GM10248 (cell line): ENCODE data around the gene TTPAL.

Experiments
- CTCF ChIA-PET: fragments of 300-600 bp; sonication (Branson Sonifier 250); formaldehyde crosslinking; extraction: SDS; loops from one replicate; lab custom pipeline; 2021; ENCODE audit warnings: antibody characterized with exemption; lab: Yijun Ruan, JAX
- POLR2A ChIA-PET: fragments of 350-650 bp; sonication (Branson Sonifier 250); formaldehyde crosslinking; extraction: SDS; loops from one replicate; lab custom pipeline; 2020; ENCODE audit warnings: antibody characterized with exemption; lab: Yijun Ruan, JAX
- DNase-seq: peaks from one replicate; pipeline ENCODE4 v3.0.0; 2012; ENCODE audit errors: extremely low spot score
- TF ChIP-seq, protein P1 (sequence below): IDR thresholded peaks from 2 replicates; pipeline ENCODE4 v1.5.1; 2012; ENCODE audit warnings: mild to moderate bottlenecking, low read depth; ENCODE audit errors: extremely low read depth, missing control alignments, control extremely low read depth

Gene TTPAL

DNA sequence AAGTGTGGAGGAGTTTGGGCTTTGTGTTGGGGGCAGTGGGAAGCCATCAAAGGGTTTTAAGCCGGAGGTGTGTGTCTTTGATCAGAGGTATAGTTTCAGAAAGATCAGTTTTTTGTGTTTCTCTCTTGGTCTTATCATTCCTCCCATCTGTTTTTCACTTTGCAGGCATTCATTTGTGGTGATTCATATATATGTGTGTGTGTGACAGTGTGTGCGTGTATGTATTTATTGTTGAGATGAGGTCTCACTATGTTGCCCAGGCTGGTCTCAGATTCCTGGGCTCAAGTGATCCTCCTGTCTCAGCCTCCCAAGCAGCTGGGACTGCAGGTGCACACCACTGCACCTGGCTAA, 57.3 kb downstream of the TTPAL start:
- ChIA-PET POLR2A (no interaction called here), CTCF (interaction anchor here (1.3 kb wide), 1 partner anchor 10 kb away, joined by 4 read pairs; no protein-coding TSS in a partner anchor)
- DNase-seq = no peak
- TF ChIP-seq, protein P1, sequence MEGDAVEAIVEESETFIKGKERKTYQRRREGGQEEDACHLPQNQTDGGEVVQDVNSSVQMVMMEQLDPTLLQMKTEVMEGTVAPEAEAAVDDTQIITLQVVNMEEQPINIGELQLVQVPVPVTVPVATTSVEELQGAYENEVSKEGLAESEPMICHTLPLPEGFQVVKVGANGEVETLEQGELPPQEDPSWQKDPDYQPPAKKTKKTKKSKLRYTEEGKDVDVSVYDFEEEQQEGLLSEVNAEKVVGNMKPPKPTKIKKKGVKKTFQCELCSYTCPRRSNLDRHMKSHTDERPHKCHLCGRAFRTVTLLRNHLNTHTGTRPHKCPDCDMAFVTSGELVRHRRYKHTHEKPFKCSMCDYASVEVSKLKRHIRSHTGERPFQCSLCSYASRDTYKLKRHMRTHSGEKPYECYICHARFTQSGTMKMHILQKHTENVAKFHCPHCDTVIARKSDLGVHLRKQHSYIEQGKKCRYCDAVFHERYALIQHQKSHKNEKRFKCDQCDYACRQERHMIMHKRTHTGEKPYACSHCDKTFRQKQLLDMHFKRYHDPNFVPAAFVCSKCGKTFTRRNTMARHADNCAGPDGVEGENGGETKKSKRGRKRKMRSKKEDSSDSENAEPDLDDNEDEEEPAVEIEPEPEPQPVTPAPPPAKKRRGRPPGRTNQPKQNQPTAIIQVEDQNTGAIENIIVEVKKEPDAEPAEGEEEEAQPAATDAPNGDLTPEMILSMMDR = no peak

DNA sequence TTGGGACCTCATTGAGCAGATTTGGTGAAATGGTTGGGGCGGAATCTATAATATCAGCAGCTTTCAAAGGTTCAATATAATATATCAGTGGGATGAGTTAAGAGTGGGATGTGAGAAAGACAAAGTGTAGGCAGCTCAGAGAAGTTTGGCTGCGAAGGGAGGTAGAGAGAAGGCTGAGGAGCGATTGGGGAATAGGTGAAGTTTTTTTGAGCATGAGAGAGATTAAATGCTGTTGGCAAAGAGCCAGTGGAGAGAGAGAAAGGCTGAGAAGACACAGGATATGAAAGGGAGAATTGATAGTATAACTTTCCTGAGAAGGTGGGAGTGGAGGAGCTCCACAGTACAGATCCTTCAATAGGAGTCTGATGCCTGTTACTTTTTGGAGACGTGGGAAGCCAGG, 58.3 kb downstream of the TTPAL start:
- CTCF ChIA-PET = interaction anchor here (0.9 to 1.3 kb wide), 3 partner anchors 11 to 149 kb away, joined by 3 to 4 read pairs (median 3); partner anchors contain the start of gene TTPAL

DNA sequence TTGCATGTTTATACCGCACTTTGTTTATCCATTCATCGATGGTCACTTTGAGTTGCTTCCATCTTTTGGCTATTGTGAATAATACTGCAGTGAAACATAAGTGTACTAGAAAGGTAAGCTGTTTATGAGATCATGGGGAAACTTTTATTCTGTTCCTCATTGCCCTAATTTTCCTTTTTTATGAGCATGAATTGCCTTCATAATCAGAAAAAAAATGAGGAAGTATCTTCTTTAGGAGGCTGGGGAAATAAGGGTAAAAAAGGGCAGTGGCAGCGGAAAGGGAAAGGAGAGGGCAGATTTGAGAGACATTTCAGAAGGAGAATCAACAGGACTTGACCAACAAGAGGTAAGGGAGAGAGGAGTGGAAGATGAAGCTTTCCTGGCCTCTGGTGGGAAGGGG, 60.5 kb downstream of the TTPAL start:
- TF ChIP-seq, protein P1 = no peak
- CTCF ChIA-PET = interaction anchor here (1.5 kb wide), 1 partner anchor 17 kb away, joined by 3 read pairs; no protein-coding TSS in a partner anchor
- POLR2A ChIA-PET = no interaction called here
- DNase-seq = no peak

More for the DNA sequence above, 58.3 kb downstream of the TTPAL start:
- TF ChIP-seq, protein P1 = no peak
- DNase-seq = no peak
- POLR2A ChIA-PET = no interaction called here

DNA sequence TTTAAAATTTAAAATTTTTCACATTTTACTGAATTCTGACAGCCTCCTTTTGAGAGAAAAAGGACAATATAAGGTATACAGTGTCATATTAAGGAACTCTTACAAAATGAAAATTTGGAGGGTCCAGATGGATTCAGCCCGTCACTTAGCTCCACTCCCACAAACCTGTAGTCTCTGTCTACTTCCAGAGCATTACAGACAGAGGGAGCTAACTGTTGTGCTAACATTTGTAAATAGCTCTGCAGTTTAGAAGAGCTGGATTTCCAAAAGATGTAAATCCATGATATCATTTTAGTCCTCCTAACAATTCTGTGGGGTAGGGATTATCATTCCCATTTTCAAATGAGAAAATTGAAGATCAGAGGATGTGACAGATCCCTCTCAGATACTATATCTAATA, 62.3 kb downstream of the TTPAL start:
- ChIA-PET CTCF (interaction anchor here (1.4 kb wide), 3 partner anchors 12 to 35 kb away, joined by 3 to 6 read pairs (median 5); no protein-coding TSS in a partner anchor), POLR2A (interaction anchor here (0.6 kb wide), 1 partner anchor 107 kb away, joined by 3 read pairs; no protein-coding TSS in a partner anchor)
- DNase-seq = no peak
- TF ChIP-seq, protein P1 = no peak

DNA sequence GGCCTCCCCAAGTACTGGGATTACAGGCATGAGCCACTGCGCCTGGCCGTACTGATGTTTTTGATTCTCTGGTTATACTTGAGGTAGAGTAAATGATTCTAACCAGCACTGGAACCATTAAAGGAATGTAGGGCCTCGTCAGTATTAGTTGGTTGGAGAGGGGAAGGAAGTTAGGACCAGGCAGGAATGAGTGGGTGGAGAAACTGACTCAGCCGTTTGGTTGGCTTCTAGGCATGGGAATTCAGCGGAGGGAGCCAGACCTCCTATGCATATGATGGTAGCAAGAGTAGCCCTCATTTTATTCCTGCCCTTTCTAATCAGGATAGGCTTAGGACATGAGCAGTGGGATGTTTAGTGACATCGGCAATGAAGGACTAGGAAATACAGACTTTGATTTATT, 65.2 kb downstream of the TTPAL start:
- ChIA-PET CTCF (no interaction called here), POLR2A (no interaction called here)
- DNase-seq = no peak
- TF ChIP-seq, protein P1 = no peak

DNA sequence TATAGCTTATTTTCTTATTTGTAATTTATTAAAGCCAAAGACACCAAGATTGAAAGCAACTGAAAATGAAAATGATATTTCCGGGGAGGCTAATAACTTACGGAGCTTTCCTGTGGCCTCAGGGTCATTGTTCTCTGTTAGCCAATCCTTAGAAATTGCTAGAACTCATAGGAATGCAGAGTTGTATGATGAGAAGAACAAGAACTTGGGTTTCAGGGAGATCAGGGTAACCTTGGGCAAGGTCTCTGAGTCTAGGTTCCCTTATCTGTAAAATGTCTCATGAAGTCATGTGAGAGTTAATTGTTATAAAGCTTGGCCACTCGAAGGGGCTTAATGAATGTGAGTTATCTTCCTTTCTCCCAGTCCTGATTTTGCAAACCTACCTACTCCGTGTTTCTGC, 66.3 kb downstream of the TTPAL start:
- ChIA-PET POLR2A (no interaction called here), CTCF (interaction anchor here (1.0 to 2.6 kb wide), 3 partner anchors 8 to 19 kb away, joined by 3 to 9 read pairs (median 4); no protein-coding TSS in a partner anchor)
- TF ChIP-seq, protein P1 = no peak

DNA sequence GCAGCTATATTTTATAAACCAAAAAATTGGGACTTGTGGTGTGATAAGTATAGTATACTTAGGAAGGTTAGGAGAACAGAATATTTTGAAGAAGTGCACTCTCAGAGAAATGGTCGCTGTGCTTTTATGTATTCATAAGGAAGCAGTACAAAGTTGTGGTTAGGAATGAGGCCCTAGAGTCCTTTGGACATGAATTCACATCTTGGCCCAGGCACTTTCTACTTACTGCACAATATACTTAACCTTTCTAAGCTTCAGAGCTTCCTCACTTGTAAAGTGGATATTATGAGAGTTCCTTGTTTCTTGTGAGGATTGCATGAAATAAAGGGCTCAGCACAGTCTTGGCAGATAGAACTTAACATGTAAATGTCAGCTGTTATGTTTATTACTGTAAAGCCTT, 67.2 kb downstream of the TTPAL start:
- TF ChIP-seq, protein P1 = no peak
- no peak for DNase-seq
- ChIA-PET CTCF (interaction anchor here (0.9 to 2.6 kb wide), 3 partner anchors 11 to 20 kb away, joined by 4 to 9 read pairs (median 5); no protein-coding TSS in a partner anchor), POLR2A (no interaction called here)

More for the DNA sequence above, 66.3 kb downstream of the TTPAL start:
- no peak for DNase-seq
